Activated CD8-positive, alpha-beta memory T cell treated with anti-CD3 and anti-CD28 coated beads, Interleukin-2, amount 50 U/mL, for 48 hours (primary cell): Measurements from ENCODE around the gene CPA2.

Experiments
- DNase-seq: peaks from one replicate; pipeline ENCODE4 v3.0.0-alpha.2; 2020

The CPA2 gene

DNA sequence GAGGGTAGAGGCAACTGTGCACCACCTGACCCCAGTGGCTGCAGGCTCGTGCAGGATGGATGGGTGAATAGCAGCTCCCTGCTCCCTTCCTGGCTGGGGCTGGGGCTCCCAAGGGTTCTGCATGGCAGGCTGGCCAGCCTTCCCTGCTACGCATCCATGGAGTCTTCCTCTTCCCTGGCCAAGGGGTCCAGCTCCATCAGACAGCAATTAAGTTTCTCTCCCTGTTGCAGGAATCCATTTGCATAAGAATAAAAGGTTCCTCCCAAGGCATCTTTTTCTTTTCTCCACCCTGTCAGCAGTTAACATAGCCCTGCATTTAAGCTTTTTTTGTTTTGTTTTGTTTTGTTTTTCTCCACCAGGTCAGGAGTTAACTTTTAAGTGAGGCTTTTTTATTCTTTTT, 10.0 kb upstream of the CPA2 start:
- DNase-seq: no peak

- no peak for DNase-seq
These were observed 8.1 kb upstream of the CPA2 start for GRCh38 chr7:130258494-130259078.

DNA sequence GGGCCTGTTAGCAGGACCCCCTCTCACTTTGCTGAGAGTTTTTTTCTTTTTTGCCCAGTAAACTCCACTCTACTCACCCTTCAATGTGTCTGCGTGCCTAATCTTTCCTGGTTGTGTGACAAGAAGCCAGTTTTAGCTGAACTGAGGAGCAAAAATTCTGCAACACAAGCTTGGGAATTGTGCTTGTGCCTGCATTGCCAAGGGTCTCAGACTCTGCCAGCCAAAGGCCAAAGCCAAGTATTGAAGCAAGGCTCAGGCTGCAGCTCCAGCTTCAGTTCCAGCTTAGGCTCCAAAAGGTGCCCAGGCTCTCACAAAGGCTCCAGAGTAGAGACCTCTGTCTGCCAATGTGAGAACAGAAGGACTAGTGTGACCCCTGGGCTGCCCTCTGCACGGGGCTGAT, 4.2 kb upstream of the CPA2 start:
- no peak for DNase-seq

GRCh38 chr7:130263130-130263529, 3.5 kb upstream of the CPA2 start:
- DNase-seq: no peak

DNA sequence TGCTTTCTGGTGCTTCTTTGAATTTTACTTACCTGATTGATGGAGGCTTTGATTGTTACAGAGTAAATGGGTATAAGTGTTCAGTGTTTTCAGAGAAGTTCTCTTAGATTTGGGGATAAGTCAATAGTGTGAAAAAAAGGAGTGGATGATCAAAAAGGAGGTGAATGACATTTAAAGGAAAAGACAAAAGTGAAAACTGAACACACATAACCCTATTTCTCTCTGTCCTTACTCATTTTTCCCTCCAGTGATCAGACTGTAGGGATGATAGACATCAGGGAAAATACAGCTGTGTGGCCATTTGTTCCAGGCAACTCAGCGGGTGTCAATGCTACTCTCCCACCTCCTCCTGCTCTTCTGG, 278 bp downstream of the CPA2 start:
- DNase-seq: no peak

DNA sequence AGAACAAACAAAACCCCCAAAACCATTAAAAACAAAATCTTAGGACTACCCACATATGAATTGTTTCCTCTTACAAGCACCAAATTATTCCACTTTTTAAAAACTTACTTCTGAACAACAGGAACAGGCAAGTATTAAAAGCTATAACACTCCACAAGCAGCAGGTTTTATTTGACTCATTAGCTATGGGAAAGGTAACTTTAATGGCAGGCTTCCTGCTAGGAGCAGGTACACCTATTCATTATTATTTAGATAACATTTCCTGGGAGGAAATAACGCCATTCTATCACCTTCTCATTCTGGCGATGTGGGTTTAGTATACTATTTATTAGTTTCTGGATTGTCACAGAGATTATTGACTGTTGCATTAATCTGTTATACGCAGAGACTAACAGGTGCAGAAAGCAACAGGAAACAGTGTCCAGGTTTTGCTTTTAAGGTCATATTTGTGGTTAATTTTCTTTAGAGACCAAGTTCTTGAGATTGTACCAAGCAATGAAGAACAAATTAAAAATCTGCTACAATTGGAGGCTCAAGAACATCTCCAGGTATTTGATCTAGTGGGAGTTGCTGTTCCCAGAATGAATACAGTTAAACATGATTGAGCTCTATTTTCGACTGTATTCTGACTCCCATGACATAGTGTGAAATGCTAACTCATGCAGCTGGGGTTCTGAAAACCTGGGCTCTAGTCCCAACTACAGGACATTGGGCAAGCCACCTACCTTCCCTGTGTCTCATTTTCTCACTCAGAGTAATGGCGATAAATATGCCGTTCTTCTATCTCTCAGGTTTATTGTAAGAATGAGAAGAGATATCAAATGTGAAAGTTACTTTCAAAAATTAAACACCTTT, 2.0 kb downstream of the CPA2 start:
- no peak for DNase-seq

GRCh38 chr7:130269318-130269694, 2.6 kb downstream of the CPA2 start:
- no peak for DNase-seq

GRCh38 chr7:130270947-130271800, 4.5 kb downstream of the CPA2 start:
- no peak for DNase-seq

DNA sequence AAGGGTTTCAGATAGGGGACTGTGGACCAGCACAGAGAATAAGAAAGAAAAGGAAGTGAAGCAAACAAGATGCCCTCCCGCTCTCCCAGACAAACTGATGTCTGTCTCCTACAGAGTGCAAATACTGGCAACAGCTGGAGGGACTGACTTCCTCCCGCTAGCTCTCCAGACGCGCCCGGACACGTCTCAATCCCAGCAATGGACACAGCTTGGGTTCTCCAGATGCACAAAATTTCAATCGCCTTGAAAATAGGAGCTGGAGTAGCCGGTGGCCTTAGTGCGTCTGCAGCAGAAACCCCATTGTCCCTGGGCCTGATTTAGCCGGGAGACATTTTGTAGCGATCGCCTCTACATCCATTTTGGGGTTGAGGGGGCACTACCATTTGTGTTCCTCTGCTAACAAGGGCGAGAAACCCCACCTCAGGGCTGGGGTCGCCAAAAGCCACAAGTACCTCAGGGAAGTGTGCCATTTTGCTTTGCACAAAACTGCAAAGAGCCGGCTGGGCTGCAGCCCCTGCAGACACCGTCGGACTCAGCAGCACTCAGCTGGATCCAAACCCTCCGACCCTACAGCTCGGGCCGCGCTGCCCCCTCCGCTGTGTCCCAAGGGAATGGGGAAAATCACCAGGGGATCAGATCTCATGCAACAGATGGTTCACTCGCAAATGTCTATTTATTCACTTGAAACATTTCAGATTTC, 5.9 kb downstream of the CPA2 start:
- DNase-seq: no peak

- no peak for DNase-seq
These were observed 6.6 kb downstream of the CPA2 start for GRCh38 chr7:130273081-130273932.

GRCh38 chr7:130273933-130274255, 7.2 kb downstream of the CPA2 start:
- DNase-seq: no peak

DNA sequence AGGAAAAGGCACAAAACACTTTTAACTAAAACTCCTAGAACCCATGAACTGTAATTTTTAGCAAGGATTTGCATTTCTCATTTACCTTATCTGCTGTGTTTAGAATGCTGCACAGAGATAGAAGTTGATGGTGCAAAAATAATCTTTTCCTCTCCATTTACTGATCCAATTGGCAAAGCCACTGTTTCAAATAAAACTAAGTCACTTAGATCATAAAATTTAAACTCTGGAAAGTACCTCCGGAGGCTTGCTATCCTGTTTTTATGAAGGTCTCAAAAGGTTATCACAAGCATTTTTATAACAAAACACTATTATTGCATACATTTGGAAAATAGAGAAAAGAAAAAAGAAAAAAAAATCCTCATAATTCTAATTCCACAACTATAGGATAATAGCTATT, 7.6 kb downstream of the CPA2 start:
- DNase-seq: no peak

GRCh38 chr7:130274983-130275591, 8.4 kb downstream of the CPA2 start:
- no peak for DNase-seq

GRCh38 chr7:130275826-130276297, 9.2 kb downstream of the CPA2 start:
- no peak for DNase-seq

DNA sequence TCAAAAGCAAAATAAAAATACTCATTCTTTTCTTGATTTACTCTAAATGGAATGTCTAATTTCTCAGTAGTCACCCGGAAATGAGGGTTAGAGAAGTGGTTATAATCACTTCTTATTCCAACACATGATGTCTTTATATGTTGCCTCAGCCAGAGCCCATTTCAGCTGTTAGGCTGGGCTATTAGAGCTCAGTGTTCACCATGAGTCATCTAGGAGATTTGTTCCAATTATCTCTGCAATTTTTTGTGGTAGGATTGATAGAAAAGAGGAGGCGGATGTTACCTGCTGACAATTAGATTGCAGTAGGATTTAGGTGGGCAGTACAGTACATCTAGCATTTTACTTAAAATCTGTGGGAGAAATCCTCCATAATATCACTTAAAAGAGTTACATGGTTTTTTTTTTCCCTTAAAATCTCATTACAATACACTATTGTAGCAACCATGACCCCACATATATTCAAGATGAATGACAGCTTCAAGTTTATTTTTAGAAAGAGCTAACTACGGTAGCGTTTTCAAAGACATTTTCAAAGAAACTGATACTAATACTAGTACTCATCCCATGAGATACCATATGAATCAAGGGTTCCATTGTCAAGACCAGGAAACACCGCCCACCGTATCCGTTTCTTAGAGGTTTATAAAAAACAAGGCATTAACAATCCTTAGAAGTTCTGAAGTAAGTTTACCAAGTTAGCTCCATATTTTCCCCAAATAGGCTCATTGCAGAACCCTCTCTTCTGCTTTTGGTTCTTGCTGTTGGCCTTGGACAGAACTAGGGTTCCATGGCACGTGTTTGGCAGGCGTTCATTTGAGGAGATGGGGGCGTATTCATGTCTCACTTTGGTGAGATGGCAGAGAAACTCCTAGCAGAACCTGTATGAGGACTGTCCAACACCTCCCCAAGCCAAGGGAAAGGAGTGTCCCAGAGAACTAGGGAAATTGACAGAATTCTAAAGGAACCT, 10.4 kb downstream of the CPA2 start:
- no peak for DNase-seq

DNA sequence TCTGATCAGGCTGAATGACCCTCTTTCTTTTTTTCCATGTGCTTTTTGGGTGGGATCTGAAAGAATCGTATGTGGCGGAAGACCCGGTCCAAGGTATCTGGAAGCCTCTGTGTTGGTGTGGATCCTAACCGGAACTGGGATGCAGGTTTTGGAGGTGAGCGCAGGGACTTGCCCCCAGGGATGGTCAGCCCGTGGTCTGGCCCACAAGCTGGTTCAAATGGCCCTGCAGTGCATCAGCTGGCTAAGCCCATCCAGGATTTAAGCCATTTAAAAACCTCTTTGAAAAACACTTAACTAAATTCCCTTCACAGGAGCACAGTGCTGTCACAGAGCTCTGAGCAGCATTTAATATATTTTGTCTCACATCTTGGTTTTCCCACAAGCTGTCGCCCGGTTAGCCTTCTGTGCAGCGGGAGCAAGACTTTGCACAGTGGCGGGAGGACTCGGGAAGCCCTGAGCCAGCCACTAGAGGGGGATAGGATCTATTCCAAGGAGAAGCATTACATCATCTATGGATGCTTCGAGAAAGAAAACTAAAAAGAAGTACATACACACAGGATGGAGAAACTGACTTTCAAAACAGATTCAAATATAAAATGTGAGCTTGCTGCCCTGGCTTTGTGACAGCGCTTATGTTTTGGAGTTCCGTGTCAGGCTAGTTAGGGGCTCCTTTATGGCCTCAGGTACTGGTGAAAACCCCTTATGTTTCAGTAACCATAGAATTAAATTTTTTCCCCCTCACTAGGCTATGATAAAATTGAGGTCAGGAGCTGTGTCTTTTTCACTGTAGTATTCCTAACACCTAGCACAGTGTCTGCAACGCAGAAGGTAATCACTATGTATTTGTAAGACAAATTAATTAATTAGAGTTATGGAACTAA, 11.3 kb downstream of the CPA2 start:
- DNase-seq: no peak

GRCh38 chr7:130278860-130279259, 12.2 kb downstream of the CPA2 start:
- no peak for DNase-seq

GRCh38 chr7:130279286-130279685, 12.6 kb downstream of the CPA2 start:
- DNase-seq: no peak

GRCh38 chr7:130279906-130280305, 13.2 kb downstream of the CPA2 start:
- no peak for DNase-seq

DNA sequence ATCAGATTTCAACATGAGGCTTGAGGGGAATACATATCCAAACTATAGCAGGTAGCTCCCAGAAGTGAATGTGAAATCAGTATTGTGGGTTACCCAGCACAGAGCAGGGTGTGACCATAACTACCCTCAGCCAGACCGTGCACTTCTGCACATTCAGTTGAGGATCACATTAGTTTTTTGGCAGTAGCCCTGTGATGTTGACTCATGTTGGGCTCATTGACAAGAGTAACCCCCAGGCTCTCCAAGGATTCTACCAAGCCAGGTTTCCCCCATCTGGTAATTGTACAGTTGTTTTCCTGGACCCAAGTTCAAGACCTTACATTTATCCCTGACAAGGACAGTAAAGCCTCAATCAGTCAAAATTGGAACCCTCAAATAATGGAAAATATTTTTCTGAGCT, 14.6 kb downstream of the CPA2 start:
- DNase-seq: no peak
